Measurements from ENCODE around the gene C6orf47. TPM values are rescaled to one million over a fixed set of nuclear protein-coding genes. Genes with fewer than 3 reads are reported as not detected.

The C6orf47 gene
- total and polyA plus RNA-seq, 10 of the 15 experiments (the other 5 are each of a cell fraction or from before 2014, with no cell fraction given) = 0.16 to 20.4 (median 17.3) TPM; not detected in 1

GRCh38 chr6:31664790-31665500, 4.4 kb upstream of the C6orf47 start, which contains the start of gene GPANK1:
Gene GPANK1 (minus strand): TSS chr6:31664997. CDS start chr6:31664478, 519 bp downstream.
- ChIA-PET POLR2A (interaction anchor here (0.6 to 5.9 kb wide), 20 partner anchors 12 to 295 kb away, joined by 3 to 107 read pairs (median 4); partner anchors contain the start of genes ABHD16A, APOM, BAG6 and DDX39B), SMC1A (ENCODE audit: uncharacterized antibody, unreplicated experiment) (interaction anchor here (1.0 to 2.6 kb wide), 5 partner anchors 11 to 114 kb away, joined by 3 to 31 read pairs (median 3); partner anchors contain the start of genes APOM and BAG6), RAD21 (ENCODE audit: unreplicated experiment) (interaction anchor here (0.8 to 1.6 kb wide), 7 partner anchors 13 to 171 kb away, joined by 3 to 8 read pairs (median 5); partner anchors contain the start of genes AIF1, BAG6, NCR3 and TNF), CTCF (interaction anchor here (0.8 to 2.3 kb wide), 3 partner anchors 10 to 67 kb away, joined by 3 to 15 read pairs (median 5); partner anchors contain the start of gene BAG6)
- peak within 1 kb of the TSS; percentile 89 for H3K9ac ChIP-seq (ENCODE audit: control insufficient read depth, insufficient read depth, low read length)
- peak within 1 kb of the TSS; percentile 6 for H2AFZ ChIP-seq (ENCODE audit: control insufficient read depth, low read depth, low read length)
- no peaks in the 10 kb centered on the region for H4K20me1 ChIP-seq (ENCODE audit: control insufficient read depth, insufficient read depth)
- DNase-seq (ENCODE audit: low read depth, low spot score) (peak; percentile 87), FAIRE-seq (peak; percentile 96), ATAC-seq (peak; percentile 67)
- H3K4me1 ChIP-seq (ENCODE audit: control insufficient read depth, insufficient read depth, low read length) = peaks cover 37% of the 10 kb centered on the region
- WGBS (ENCODE audit: insufficient coverage, insufficient replicate concordance, low lambda C conversion rate, missing lambda C conversion rate) = under 1% methylated on average over 39 of the region's 39 CpGs
- BruUV-seq (replicated peaks) = no TSS peak
- peak within 1 kb of the TSS; percentile 93 for H3K4me3 ChIP-seq
- H3K9me3 ChIP-seq (replicated peaks; ENCODE audit: control insufficient read depth, insufficient read depth, low read length) = no peaks in the 10 kb centered on the region; the same call in 2 of the 3 replicates
- peaks cover 11 to 33% of the 10 kb centered on the region in 2 experiments for H3K36me3 ChIP-seq (ENCODE audit: control insufficient read depth in 2 of 2, insufficient read depth in 2 of 2, low read length in 1 of 2)
- intact Hi-C loops (cut with micrococcal nuclease; ENCODE audit: unreplicated experiment) (loop anchor here (1.0 to 5.0 kb wide), 3 partner anchors 45 to 167 kb away; partner anchors contain the start of genes CLIC1 and PRRC2A), in situ Hi-C loops (cut with MboI) (no loop called here)
- peak within 1 kb of the TSS; percentile 94 for H3K27ac ChIP-seq (ENCODE audit: control insufficient read depth, insufficient read depth)
- H3K27me3 ChIP-seq (replicated peaks in 1 of 2; ENCODE audit: control insufficient read depth in 2 of 2, insufficient read depth in 2 of 2, low read length in 1 of 2) = no peaks in the 10 kb centered on the region
- H3K79me2 ChIP-seq (ENCODE audit: control insufficient read depth, insufficient read depth, low read length) = peaks cover 57% of the 10 kb centered on the region
- H3K4me2 ChIP-seq (ENCODE audit: control insufficient read depth, insufficient read depth) = peak within 1 kb of the TSS; percentile 78
- TF ChIP-seq ZNF24 (IDR thresholded peaks at IDR 0.05) = no peak
- TF ChIP-seq FOXK2 (IDR thresholded peaks at IDR 0.05) = peak; percentile 81
- no peak for TF ChIP-seq ZNF592 (IDR thresholded peaks at IDR 0.05)
- TF ChIP-seq BACH1 (IDR thresholded peaks at IDR 0.05; ENCODE audit: borderline replicate concordance) = peak; percentile 8; the same call in 1 of the 2 replicates
- peak; percentile 70; the same call in 1 of the 2 replicates for TF ChIP-seq MAX (IDR thresholded peaks at IDR 0.05; ENCODE audit: low read depth, low read length)
- TF ChIP-seq POLR2AphosphoS5 (IDR thresholded peaks at IDR 0.05; ENCODE audit: low read length) = peak; percentile 83
- no peak for TF ChIP-seq NBN (IDR thresholded peaks at IDR 0.05)
- TF ChIP-seq ZBED1 (IDR thresholded peaks at IDR 0.05; ENCODE audit: borderline replicate concordance) = no peak
- TF ChIP-seq PAX5 (IDR thresholded peaks at IDR 0.05; ENCODE audit: borderline replicate concordance, low read depth, low read length) = peak; percentile 29; the same call in 1 of the 2 replicates
- TF ChIP-seq ZNF207 (IDR thresholded peaks at IDR 0.05; ENCODE audit: borderline replicate concordance) = 0 out of 2 replicates have a peak, but pooled peaks have one; percentile 46
- TF ChIP-seq ZNF687 (IDR thresholded peaks at IDR 0.05) = 0 out of 2 replicates have a peak, but pooled peaks have one; percentile 27
- no peak for TF ChIP-seq EZH2 (IDR thresholded peaks at IDR 0.05; ENCODE audit: borderline replicate concordance, control insufficient read depth, low read depth, low read length)
